SIG-M5 (cell line): ENCODE measurements around the gene MKRN2.
"Not testable (repeated sequence)": the region's sequence is repeated elsewhere in the genome, so short reads cannot be mapped to it uniquely, and the experiment has no call there.

ENCODE experiments used
- DNase-seq: peaks from one replicate; lab custom pipeline; 2025; lab: John Stamatoyannopoulos, UW

MKRN2 gene

GRCh38 chr3:12588039-12589009 lies 31.4 kb downstream of the MKRN2 start:
- no peak for DNase-seq

- DNase-seq, result no peak
Observed at GRCh38 chr3:12590096-12590495, 33.2 kb downstream of the MKRN2 start.

- no peak for DNase-seq
Observed at GRCh38 chr3:12591456-12591855, 34.6 kb downstream of the MKRN2 start.

- DNase-seq, result no peak
Observed at GRCh38 chr3:12591997-12592715, 35.3 kb downstream of the MKRN2 start.

GRCh38 chr3:12593473-12593872 lies 36.6 kb downstream of the MKRN2 start:
- DNase-seq, result no peak

GRCh38 chr3:12598890-12599289 lies 42.0 kb downstream of the MKRN2 start:
- no peak for DNase-seq

GRCh38 chr3:12601072-12601471 lies 44.2 kb downstream of the MKRN2 start:
- DNase-seq, result no peak

- DNase-seq, result no peak
Observed at GRCh38 chr3:12603969-12604368, 47.1 kb downstream of the MKRN2 start.

GRCh38 chr3:12608376-12608775 lies 51.5 kb downstream of the MKRN2 start:
- DNase-seq, result no peak

GRCh38 chr3:12611117-12611516 lies 54.2 kb downstream of the MKRN2 start:
- no peak for DNase-seq

GRCh38 chr3:12612514-12613226 lies 55.8 kb downstream of the MKRN2 start:
- no peak for DNase-seq

- no peak for DNase-seq
Observed at GRCh38 chr3:12613250-12613649, 56.4 kb downstream of the MKRN2 start.

GRCh38 chr3:12615266-12615665 lies 58.4 kb downstream of the MKRN2 start:
- DNase-seq, result no peak

GRCh38 chr3:12618426-12618825 lies 61.5 kb downstream of the MKRN2 start:
- DNase-seq, result no peak

GRCh38 chr3:12620305-12620704 lies 63.4 kb downstream of the MKRN2 start:
- DNase-seq, result no peak

GRCh38 chr3:12620729-12621128 lies 63.8 kb downstream of the MKRN2 start:
- no peak for DNase-seq

- no peak for DNase-seq
Observed at GRCh38 chr3:12622335-12622734, 65.4 kb downstream of the MKRN2 start.

GRCh38 chr3:12624056-12624455 lies 67.2 kb downstream of the MKRN2 start:
- no peak for DNase-seq

- DNase-seq, result not testable (repeated sequence)
Observed at GRCh38 chr3:12624964-12625363, 68.1 kb downstream of the MKRN2 start.

- no peak for DNase-seq
Observed at GRCh38 chr3:12627370-12627769, 70.5 kb downstream of the MKRN2 start.

GRCh38 chr3:12628813-12629212 lies 71.9 kb downstream of the MKRN2 start:
- DNase-seq, result no peak

GRCh38 chr3:12629560-12629959 lies 72.7 kb downstream of the MKRN2 start:
- DNase-seq, result no peak
